HK-2 (cell line): ENCODE results near the gene ROPN1B.

Source experiments
- DNase-seq: peaks from one replicate; pipeline ENCODE4 v3.0.0-alpha.2; 2018; ENCODE audit not compliant: unreplicated experiment

Gene ROPN1B

DNA sequence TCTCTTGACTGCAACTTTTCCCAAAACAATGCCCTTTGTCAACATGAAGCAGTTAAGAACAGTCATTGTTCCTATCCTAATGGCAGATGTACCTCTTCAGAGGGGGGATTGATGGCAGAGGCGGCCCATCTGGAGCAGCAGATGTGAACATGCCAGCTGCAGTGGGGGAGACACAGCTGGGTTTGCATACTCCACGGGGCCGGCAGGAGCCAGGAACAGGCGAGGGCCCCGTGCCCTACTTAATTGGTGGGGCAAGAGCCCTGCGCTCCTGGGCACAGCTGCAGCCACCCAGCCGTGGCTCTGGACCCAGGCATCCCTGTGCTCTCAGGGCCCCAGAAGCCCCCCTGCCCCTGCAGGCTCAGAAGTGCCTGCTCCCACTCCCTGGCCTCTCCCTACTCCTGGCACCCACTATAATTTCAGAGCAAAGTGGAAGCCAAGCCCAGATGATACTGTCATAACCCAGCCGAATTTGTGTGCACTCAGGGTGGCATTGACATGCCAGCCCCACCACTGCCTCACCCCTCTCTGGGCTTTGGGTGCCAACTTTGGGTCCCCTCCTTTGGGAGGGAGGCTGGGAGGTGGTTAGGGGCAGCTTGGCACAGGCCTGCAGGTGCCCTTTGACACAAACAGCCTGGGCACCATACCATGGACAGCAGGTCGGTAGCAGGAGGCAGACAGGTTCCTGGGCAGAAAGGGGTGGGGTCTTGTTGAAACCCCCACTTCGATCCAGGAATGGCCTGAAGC lies 34.6 kb downstream of the ROPN1B start:
- DNase-seq, result no peak

DNA sequence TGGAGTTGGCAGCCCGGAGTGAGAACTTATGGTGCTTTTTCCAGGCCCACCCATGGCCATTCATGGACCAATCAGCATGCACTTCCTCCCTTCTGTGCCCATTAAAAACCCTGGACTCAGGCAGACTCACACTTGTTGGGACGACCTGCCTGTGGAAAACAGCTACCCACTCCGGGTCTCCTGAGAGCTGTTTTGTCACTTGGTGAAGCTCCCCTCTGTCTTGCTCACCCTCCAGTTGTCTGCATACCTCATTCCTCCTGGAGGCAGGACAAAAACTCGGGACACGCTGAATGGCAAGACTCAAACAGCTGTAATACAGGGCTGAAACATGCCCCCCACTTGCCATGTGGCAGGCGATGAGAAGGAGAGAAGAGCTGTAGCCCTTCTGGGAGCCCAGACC lies 35.2 kb downstream of the ROPN1B start:
- no peak for DNase-seq

DNA sequence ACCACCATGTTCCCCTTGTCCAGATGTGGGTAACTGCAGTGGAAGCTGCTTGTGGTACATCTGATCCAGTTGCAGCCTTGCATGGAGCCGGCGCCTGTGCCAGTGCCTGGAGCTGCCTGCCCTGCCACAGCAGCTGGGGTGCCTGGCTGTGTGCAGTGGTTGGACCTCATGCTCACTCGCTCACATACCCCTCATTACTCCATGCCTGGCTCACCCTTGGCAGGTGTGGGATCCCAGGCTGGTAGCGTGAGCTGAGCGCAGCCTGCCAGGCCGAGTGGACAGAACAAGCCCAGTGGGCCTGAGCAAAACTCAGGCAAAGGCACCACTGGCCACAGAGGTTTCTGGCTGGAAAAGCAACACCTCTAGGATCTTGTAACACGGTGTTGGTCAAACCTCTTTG lies 35.7 kb downstream of the ROPN1B start:
- DNase-seq, result no peak

DNA sequence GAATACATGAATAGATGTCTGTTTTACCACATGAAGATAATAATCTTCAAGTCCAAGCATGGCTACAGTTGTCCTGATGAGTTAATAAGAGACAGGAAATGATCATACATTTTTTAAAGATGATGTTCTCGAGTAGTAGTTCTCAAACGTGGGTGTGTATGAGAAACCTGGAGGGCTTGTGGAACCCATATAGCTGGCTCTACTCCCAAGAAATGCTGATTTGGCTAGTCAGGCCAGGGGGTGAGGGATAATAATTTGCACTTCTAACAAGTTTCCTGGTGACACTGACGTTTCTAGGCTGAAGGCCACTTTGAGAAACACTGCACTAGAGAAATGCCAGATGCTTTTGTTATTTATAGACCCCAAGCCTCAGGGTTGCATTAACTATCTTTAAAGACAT lies 37.0 kb downstream of the ROPN1B start:
- no peak for DNase-seq

DNA sequence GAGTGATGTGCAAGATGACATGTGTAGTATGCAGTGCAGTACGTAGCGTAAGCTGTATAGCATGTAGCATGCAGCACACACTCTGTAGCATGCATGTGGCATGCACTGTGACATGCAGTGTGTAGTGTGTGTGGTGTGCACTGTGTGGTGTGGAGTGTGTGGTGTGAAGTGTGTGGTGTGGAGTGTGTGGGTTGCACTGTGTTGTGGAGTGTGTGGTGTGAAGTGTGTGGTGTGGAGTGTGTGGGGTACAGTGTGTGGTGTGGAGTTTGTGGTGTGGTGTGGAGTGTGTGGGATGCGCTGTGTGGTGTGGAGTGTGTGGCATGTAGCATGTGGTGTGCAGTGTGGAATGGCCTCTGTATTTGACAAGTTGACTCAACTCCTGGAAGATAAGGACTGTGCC lies 39.2 kb downstream of the ROPN1B start:
- no peak for DNase-seq

DNA sequence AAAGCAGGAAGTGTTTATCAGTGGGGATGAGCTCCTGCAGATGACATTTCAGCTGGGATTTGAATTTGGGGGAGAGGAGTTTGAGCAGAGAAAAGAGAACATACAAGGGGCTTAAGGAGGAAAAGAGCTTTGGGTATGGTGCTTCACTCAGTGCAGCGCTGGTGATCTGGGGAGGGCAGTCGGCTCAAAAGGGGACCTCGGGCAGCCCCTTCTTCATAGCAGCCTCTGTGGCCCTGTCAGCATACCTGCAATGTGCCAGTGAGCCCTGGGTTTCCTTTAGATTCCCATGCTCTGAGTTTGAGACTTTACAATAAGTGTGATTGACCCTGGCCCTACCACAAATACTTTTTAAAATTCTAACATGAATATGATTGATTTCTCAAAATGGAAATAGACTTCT lies 40.2 kb downstream of the ROPN1B start:
- DNase-seq, result no peak

DNA sequence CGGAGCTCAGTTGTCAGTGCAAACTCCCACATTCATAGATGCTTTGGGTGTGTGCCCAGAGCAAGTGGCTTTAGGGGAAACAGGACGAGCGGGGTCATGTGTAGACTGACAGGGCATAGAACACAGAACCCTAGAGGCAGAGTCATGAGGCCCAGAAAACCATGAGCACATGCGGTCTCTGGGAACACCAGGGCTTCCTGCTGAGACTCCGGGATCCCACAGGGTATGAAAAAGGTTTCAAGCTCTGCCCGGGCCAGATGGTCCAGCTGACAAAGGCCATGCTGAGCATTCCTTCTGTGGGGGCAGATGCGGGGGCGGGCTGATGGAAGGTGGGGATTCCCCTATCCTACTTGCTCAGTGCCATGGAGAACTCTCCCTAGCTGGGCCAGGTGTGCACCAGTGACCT lies 44.8 kb downstream of the ROPN1B start:
- no peak for DNase-seq

DNA sequence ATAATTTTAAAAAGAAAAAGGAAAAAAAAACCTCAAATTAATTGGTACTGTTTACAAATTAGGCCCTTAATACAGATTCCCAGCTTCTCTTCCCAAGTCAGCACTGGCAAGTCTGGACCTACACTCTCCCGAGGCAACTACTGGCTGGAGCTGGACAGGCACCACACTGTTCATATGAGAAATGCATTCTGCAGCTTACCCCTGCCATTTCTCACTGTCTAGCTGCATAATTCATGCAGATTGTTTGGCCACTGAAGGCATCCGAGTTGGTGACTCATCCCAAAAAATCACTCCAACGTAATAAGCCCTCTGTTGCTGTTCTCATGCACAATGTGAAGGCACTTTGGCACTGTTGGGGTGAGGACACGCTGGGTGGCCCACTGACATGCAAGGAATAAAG lies 45.3 kb downstream of the ROPN1B start:
- DNase-seq, result no peak

DNA sequence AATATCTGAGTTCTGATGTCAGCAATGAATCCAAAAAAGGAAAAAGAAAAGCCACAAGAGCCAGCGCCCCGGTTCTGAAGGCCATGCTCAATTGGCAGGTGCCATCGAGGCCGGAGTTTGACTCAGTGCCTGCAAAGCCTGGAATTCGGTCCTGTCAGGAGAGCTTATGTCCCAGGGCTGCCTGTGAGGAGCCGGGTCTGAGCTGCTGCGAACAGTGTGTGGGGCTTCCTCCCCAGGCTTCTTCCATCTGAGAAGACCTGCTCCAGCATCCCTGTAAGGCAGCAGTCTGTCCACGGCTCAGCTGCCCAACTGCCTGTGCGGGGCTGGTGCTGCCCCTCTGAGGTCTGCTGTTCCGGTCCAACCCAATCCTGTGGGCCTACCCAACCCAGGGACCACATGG lies 46.1 kb downstream of the ROPN1B start:
- DNase-seq, result no peak

DNA sequence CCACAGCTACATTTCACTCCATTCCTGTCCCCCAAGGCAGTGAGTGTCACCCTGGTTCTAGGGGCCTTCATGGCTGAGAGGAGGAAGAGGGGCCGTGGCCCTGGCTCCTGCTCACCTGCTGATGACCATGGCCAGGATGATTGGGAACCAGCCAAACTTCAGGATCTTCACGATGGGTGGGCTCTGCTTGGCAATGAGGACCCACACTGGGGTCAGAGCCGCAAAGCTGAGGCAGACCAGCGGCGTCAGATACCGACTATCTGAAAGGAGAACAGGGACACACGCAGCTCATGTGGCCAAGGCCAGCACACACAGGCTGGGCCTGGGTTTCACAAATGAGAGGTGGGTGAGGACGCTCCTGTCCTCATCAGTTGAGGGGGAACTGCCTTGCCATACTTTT lies 47.6 kb downstream of the ROPN1B start:
- no peak for DNase-seq

DNA sequence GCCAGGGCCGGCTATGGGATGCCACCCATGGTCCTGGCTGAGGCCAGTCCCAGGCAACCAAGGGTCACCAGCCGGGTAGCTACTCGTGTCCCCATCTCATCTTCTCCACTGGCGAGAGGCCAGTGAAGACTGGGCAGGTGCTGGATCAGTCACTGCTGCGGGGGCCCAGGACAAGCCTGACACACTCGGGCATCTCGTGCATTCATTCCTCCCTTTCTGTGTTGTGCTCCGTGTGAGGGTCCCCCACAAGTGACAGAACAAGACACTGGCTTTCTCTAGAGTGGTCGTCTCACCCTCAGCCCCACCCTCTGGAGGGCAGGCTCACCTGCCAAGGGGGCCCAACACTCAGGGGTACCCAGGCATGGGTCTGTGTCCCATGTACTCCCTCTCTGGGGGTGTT lies 48.4 kb downstream of the ROPN1B start:
- DNase-seq, result no peak

DNA sequence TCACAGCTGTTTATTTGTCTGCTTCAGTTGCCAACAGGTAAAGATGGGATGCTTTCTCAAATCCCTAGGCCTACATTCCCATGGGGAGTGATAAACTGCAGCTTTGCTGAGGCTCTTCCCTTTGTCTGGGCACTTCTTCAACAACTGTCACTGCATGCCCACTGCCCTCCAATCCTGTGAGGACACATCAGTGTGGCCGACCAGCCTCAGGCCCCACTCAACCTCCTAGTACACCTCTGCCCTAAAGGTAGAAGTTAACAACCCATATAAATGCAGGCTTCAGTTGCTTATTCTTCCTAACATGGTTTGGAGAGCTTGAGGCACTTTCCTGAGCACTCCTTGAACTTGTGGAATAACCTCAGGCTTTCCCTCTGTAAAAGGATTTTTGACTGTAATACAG lies 49.6 kb downstream of the ROPN1B start:
- DNase-seq, result no peak

DNA sequence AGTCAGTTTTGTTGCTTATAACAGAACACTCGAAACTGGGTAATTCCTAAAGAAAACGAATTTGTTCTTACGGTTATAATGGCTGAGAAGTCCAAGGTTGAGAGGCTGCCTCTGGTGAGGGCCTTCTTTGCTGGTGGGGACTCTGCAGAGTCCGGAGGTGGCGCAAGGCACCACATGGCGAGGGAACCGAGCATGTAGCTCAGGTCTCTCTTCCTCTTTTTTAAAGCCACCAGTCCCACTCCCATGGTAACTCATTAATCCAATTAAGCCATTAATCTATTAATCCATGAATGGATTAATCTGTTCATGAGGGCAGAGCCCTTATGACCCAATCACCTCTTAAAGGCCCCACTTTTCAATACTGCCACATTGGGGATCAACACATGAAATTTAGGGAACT lies 50.0 kb downstream of the ROPN1B start:
- DNase-seq, result no peak

DNA sequence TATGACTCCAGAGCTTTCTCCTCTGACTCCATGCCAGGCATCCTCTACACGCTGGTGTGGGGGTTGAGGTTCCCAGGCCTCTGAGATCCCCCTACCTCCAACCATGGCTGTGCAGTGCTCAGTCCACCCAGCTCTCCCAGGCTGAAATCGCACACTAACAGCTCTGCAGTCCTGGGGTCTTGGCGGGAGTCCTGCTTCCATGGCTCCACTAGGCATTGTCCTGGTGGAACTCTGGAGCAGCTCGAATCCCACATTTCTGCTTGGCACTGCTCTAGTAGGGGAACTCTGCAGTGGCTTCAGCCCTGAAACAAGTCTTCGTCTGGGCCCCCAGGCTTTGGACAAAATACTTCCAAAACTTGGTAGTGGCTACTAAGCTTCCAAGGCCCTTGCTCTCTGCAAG lies 50.7 kb downstream of the ROPN1B start:
- no peak for DNase-seq

DNA sequence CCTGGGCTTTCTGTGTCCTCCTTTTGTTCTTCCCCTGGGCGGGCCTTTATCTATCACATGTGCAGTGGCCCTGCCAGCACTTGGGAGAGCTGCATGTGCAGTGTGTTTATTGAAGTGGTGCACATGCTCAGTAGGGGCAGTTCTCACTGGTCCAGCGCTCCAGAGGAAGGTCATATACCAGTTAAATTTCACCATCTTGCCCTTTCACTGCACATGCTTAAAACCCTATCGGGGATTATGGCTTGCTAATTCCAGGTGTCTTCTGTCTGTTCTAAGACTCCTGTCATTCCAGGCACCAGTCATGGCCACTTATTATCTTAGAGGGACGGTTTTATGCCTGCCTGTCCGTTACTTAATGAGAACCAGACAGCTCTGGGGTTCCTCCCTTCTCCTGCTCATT lies 52.2 kb downstream of the ROPN1B start:
- no peak for DNase-seq

DNA sequence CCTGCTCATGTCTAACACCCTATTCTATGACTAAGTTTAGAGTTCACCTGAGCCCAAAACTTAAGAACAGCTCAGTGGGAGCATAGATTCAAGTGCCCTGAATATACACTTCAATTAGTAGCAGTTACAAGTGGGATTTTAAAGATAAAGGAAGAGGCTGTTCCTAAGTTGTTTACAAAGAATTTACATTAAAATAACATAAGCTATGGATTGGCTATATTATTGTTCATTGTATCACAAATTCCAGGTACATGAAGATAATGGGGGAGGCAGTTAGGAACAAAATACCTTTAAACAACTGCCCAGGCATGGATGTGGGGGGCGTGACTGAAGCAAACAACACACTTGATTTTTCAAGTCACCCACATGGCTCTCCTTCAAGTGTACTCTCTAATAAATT lies 52.7 kb downstream of the ROPN1B start:
- DNase-seq, result no peak

DNA sequence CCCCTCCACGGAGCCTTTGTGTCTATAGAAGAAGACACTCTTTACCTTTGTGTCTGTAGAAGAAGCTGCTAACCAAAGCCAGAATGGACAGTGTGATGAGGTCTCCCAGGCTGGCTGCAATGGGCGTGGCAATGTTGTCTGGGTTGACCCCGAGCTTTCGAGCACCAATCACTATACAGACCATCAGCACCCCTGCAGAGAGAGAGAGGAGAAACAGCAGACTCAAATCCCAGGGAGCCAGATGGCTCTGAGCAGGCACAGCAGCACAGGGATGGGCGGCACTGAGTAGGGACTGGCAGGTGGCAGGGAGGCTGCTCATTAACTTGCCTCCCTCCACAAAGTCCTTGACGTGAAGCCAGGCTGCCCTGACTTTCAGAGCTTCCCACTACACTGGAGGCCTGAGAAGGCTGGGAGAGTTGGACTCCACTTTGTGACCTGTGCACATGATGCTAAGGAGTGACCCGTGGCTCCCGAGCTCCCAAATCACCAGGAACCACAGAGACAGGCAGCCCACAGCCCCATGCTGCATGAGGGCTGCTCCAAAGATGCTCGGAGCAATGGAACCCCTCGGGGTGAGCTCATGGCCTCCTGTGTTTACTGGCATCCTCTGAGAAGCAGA lies 53.9 kb downstream of the ROPN1B start:
- no peak for DNase-seq

DNA sequence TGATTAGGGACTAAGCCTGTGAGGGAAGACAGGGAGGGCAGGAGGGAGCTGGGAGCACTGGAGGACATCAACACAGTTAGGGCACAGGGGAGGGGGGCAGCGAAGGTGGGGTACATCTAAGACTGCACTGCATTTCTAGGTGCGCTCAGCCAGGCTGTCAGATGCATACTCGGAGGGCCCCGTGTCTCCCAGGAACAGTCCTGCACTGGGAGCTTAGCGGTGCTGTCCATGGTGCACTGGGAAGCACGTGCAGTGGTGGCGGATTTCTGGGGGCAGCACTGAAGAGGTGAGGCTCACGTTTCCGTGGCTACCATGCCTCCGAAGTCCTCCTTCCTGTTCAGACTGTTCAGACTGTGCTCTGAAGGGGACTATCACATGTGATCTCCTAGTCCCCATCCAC lies 54.4 kb downstream of the ROPN1B start:
- no peak for DNase-seq

DNA sequence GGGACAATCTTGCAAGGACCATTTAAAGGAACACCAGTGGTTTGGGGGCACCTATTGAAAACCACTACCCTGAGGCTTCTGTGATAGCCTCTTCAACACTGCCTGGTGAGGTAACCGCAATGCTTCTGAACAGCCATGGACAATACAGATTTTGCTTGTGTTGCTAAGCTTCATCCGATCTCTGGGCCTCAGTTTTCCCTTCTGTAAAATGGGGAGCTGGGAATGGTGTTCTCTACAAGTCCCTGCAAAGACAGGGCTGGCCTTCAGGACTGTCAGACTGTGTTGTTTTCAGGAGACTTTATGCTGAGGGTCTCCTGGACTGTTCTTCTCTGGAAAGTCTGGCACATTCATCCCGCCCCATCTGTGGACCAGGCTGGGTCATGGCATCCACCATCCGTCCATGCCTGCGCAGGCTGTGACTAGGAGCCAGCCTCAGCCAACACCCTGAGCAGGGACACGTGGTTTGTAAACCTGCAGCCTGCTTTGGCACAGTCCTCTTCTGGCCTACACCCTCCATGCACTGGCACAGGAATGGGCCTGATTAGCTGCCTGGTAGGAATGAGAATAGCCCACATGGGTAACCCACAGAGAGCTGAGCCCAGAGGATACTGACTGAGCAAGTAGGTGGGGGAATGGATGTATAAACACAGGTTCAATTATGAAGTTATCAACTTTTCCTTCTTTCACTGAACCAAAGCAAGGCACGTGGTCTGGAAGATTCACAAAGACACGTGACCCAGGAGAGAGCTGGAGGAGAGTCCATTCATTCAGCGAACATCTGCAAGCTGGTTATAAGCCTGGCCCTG lies 55.3 kb downstream of the ROPN1B start:
- DNase-seq, result no peak

DNA sequence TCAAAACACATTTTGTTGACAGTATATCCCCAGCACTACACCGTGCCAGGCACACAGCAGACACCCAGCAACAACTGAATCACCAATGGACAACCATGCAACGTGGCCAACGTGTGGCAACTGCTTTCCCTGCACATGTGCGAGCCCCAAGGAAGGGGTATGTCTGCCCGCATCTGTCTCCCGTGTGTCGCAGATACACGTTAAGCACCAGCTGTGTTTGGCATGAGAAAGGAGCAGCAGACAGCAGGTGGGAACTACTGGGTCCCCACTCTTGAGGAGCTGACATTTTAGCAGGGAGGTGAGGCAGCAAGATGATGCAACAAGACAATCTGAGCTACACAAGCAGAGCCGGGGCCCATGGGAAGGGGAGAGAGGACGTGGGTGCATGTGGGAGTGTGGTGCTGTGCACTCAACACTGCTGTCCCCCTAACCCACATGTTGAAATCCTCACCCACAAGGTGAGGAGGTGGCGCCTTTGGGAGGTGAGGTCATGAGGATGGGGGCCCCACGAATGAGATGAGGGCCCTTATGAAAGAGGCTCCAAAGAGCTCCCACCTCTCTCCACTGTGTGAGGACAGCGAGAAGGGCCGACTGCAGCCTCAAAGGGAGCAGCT lies 56.2 kb downstream of the ROPN1B start:
- no peak for DNase-seq

DNA sequence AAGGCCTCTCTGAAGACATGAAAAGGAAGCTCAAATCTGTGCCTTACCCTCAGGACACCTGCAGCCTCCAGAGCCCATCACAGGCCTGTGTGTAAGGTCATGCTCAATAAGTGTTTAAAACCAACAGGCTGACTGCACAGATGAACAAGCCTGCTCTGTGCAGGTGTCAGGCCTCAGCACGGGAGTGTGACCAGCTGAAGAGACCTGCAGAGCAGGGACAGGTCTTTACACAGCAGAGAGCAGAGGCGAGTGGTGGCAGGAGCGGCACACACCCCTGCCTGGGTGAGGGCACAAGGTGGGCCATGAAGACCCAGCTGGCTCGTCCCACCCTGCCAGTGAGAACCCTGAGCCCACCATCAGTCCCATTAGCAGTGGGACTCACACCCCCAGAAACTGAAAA lies 56.9 kb downstream of the ROPN1B start:
- no peak for DNase-seq

DNA sequence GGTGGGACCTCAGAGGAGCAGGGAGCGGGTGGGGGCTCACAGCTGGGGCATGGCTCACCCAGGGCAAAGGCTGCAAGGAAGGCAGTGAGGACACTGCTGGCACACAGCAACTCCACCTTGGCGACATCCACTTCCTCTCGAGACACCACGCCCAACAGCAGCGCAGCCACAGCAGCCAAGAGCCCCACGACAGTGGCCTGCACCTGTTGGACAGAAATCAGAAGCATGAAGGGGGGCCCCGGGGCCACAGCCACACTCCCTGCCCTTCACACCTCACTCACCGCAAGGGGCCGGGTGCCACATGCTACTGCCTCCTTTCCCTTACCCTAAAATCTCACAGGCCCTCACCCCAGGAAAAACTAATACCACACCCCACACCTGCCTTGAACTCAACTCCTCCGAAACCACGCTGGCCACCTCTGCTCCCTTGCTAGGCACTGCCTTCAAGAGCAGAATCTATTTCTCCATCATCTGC lies 57.3 kb downstream of the ROPN1B start:
- DNase-seq, result no peak

DNA sequence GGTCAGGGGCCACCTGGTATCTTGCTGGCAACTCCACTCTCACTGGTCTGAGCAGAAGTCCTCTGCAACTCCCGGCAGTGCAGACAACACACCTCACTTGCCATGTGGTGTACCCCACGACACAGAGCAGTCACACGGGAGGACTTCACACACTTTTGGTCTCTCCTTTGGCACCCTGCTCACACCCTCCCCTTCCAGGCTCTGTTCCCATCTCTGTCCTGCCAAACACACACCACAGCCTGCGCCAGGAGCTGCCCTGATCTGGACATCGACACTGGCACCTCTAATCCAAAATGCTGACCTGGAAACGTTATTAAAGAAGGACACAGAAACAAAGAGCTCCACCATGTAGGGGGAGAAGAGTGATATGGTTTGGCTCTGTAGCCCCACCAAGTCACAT lies 57.8 kb downstream of the ROPN1B start:
- no peak for DNase-seq
